NB4 (cell line): ENCODE results near the gene PBX1.

Experiments used
- CTCF ChIP-seq: IDR thresholded peaks from one replicate; pipeline ENCODE4 v1.5.1; 2012; ENCODE audit warnings: low read depth, low read length
- MYC ChIP-seq: IDR thresholded peaks from 2 replicates; pipeline ENCODE4 v1.6.1; 2011; ENCODE audit warnings: low read depth, low read length
- POLR2A ChIP-seq: IDR thresholded peaks from 2 replicates; pipeline ENCODE4 v1.6.1; 2011; ENCODE audit warnings: mild to moderate bottlenecking; ENCODE audit not compliant: insufficient read length; ENCODE audit errors: extremely low read depth

GRCh38 chr1:164614316-164614715 is 55.3 kb downstream of the PBX1 start:
- no peak for TF ChIP-seq CTCF
- TF ChIP-seq POLR2A = no peak
- TF ChIP-seq MYC = no peak
